ENCODE measurements around the gene GK. TPM values are rescaled to one million over a fixed set of nuclear protein-coding genes. Genes with fewer than 3 reads are reported as not detected.

The GK gene
- total RNA-seq, 2 donors from 2014 or later, result 8.9 to 10.2 TPM

- DNase-seq, result no peak
- WGBS, 2 experiments (ENCODE audit: insufficient coverage in 1 of 2, insufficient read length in 1 of 2), result 93 to 95% methylated on average over 3 to 4 of the region's 4 CpGs
- no peaks in the 10 kb centered on the region for H3K9me3 ChIP-seq (ENCODE audit: control insufficient read depth, low read length)
- Mint-ChIP-seq H3K4me1 (no peaks in the 10 kb centered on the region), H3K27me3 (ENCODE audit: insufficient read depth) (no peaks in the 10 kb centered on the region), H3K4me3 (no peak overlapping the region), H3K27ac (no peak overlapping the region), H3K36me3 (ENCODE audit: low read depth) (no peaks in the 10 kb centered on the region), H3K9me3 (no peaks in the 10 kb centered on the region)
- no peak for TF ChIP-seq CTCF (conservative IDR thresholded peaks at IDR 0.05)
- H3K9ac ChIP-seq (ENCODE audit: extremely low read depth, low read length, poor library complexity, severe bottlenecking), result no peak overlapping the region
- no peak overlapping the region for H3K27ac ChIP-seq (ENCODE audit: low read depth, low read length)
- H3K27me3 ChIP-seq (ENCODE audit: control insufficient read depth, insufficient read depth, low read length, poor library complexity, severe bottlenecking), result no peaks in the 10 kb centered on the region
- H3K4me3 ChIP-seq (ENCODE audit: low read length), result no peak overlapping the region
- no peaks in the 10 kb centered on the region for H3K4me1 ChIP-seq (ENCODE audit: control insufficient read depth, insufficient read depth, low read length)
- H3K36me3 ChIP-seq (ENCODE audit: control insufficient read depth, insufficient read depth, low read length), result no peaks in the 10 kb centered on the region
Measured at GRCh38 chrX:30673127-30673796, 20.0 kb downstream of the GK start.

GRCh38 chrX:30673884-30674598, 20.8 kb downstream of the GK start:
- H3K9ac ChIP-seq (ENCODE audit: extremely low read depth, low read length, poor library complexity, severe bottlenecking), result no peak overlapping the region
- no peak for TF ChIP-seq CTCF (conservative IDR thresholded peaks at IDR 0.05)
- H3K36me3 Mint-ChIP-seq (ENCODE audit: low read depth), result no peaks in the 10 kb centered on the region
- no peaks in the 10 kb centered on the region for H3K9me3 Mint-ChIP-seq
- no peaks in the 10 kb centered on the region for H3K4me1 ChIP-seq (ENCODE audit: control insufficient read depth, insufficient read depth, low read length)
- H3K4me3 Mint-ChIP-seq, result no peak overlapping the region
- DNase-seq, result no peak
- no peaks in the 10 kb centered on the region for H3K27me3 Mint-ChIP-seq (ENCODE audit: insufficient read depth)
- no peak overlapping the region for H3K27ac ChIP-seq (ENCODE audit: low read depth, low read length)
- no peaks in the 10 kb centered on the region for H3K36me3 ChIP-seq (ENCODE audit: control insufficient read depth, insufficient read depth, low read length)
- no peak overlapping the region for H3K4me3 ChIP-seq (ENCODE audit: low read length)
- H3K9me3 ChIP-seq (ENCODE audit: control insufficient read depth, low read length), result no peaks in the 10 kb centered on the region
- no peaks in the 10 kb centered on the region for H3K4me1 Mint-ChIP-seq
- H3K27ac Mint-ChIP-seq, result no peak overlapping the region
- H3K27me3 ChIP-seq (ENCODE audit: control insufficient read depth, insufficient read depth, low read length, poor library complexity, severe bottlenecking), result no peaks in the 10 kb centered on the region
- 77 to 100% methylated on average over 1 to 2 of the region's 2 CpGs for WGBS, 2 experiments (ENCODE audit: insufficient coverage in 1 of 2, insufficient read length in 1 of 2)

GRCh38 chrX:30674799-30675198, 21.6 kb downstream of the GK start:
- 94 to 100% methylated on average over 1 to 3 of the region's 3 CpGs for WGBS, 2 experiments (ENCODE audit: insufficient coverage in 1 of 2, insufficient read length in 1 of 2)
- H3K4me3 ChIP-seq (ENCODE audit: low read length), result no peak overlapping the region
- H3K9me3 ChIP-seq (ENCODE audit: control insufficient read depth, low read length), result no peaks in the 10 kb centered on the region
- H3K36me3 ChIP-seq (ENCODE audit: control insufficient read depth, insufficient read depth, low read length), result no peaks in the 10 kb centered on the region
- Mint-ChIP-seq H3K4me3 (no peak overlapping the region), H3K27me3 (ENCODE audit: insufficient read depth) (no peaks in the 10 kb centered on the region), H3K36me3 (ENCODE audit: low read depth) (no peaks in the 10 kb centered on the region), H3K27ac (no peak overlapping the region), H3K9me3 (no peaks in the 10 kb centered on the region), H3K4me1 (no peaks in the 10 kb centered on the region)
- H3K27ac ChIP-seq (ENCODE audit: low read depth, low read length), result no peak overlapping the region
- H3K4me1 ChIP-seq (ENCODE audit: control insufficient read depth, insufficient read depth, low read length), result no peaks in the 10 kb centered on the region
- no peak for DNase-seq
- TF ChIP-seq CTCF (conservative IDR thresholded peaks at IDR 0.05), result no peak
- no peak overlapping the region for H3K9ac ChIP-seq (ENCODE audit: extremely low read depth, low read length, poor library complexity, severe bottlenecking)
- H3K27me3 ChIP-seq (ENCODE audit: control insufficient read depth, insufficient read depth, low read length, poor library complexity, severe bottlenecking), result no peaks in the 10 kb centered on the region

Measured in endodermal cell (in vitro differentiated cells).